ENCODE data around the gene KLK15.
A peak's percentile ranks its signal among the peaks of the same experiment; 100 is the strongest.

KLK15 gene

DNA sequence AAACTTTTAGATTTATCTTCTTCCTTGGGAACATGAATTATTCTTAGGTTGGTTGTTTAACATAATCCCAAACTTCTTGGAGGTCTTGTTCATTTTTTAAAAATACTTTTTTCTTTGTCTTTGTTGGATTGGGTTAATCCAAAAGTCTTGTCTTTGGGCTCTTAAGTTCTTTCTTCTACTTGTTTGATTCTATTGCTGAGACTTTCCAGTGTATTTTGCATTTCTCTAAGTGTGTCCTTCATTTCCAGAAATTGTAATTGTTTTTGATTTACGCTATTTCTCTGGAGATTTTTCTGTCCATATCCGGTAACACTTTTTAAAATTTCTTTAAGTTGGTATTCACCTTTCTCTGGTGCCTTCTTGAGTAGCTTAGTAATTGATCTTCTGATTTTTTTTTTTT, 9.8 kb upstream of the KLK15 start:
- DNase-seq: no peak

DNA sequence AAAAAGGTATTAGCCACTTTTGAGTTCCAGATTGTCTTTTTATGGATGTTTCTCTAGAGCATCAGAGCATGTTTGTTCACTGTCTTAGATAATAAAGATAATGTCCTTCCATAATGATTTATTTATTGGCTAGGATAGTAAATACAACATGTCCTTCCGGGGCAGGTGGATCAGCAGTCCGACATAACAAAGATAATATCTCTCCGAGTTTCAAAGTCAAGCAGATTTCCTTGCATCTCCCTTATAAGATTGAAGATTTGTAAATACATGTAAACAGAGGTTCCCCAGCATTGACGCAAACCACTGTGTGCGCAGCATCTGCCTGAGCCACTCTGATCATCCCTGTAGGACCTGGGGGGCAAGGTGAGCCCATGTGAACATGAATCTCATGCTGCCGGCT, 8.8 kb upstream of the KLK15 start:
- DNase-seq: no peak

GRCh38 chr19:50839712-50840655, 6.6 kb upstream of the KLK15 start:
- no peak for DNase-seq

GRCh38 chr19:50838239-50838638, 4.9 kb upstream of the KLK15 start:
- peak; percentile 49 for DNase-seq

- no peak for DNase-seq
Measured at GRCh38 chr19:50837300-50837699, 3.9 kb upstream of the KLK15 start.

DNA sequence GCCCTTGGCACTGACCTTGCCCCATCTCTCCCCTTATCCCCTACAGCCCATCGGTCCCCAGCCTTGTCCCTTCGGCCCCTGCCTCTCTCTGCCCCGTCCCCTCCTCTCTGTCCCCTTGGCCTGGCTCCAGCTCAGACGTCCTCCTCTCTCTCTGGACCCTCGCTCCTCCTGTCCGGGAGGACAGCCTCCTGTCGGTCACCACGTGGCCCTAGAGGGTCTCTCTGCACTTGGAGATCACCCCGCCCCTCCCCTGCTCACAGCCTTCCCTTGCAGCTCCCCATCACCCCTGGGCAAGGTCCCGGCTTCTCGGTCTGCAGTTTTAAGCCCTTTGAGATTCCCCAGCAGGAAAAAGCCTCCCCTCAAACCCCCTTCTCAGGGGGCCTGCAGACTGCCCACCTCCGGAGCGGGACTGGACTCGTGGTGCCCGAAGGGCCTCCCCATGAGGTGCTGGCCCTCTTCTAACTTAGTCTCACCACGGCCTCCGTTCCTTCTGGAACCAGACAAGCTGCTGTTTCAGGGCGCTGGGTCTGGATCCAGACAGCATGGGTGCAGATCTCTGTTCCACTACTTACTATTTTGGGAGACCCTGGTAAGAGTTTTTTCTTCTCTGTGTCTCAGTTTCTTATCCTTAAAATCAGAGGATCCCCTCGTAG, 3.3 kb upstream of the KLK15 start:
- DNase-seq: no peak

DNA sequence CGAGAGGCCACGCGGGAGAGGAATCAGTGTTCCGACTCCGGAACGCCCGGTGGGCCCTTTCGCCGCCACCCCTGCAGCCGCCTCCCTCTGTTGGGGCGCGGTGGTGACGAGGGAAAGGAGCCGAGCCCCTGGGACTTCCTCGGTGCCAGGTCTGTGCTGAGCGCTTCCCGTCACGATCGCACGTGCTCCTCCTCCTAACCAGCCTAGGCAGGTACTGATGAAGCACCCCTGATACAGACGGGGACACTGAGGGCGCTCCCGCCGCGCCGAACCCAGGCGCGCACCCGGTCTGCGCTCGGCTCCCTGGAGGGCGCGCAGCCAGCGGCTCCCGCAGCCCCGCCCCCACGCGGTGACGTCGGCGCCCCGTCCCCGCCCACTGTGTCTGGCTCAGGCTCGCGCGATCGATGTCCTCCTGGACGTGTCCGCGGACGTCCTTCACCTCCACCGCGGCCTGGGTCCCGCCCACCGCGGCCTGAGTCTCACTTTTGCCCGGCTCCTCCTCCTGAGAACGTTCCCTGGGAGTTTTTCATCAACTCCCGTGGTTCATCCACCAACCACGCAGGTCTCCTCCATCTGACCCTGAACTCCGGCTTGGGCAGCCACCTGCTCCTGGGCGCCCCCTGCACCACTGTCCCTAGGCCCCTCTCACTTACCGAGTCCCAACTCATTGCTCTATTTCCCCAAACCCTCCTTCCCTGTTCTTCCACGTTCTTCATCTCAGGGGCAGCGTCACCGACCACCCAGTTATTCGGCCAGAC, 2.6 kb upstream of the KLK15 start:
- DNase-seq: peak; percentile 59

DNA sequence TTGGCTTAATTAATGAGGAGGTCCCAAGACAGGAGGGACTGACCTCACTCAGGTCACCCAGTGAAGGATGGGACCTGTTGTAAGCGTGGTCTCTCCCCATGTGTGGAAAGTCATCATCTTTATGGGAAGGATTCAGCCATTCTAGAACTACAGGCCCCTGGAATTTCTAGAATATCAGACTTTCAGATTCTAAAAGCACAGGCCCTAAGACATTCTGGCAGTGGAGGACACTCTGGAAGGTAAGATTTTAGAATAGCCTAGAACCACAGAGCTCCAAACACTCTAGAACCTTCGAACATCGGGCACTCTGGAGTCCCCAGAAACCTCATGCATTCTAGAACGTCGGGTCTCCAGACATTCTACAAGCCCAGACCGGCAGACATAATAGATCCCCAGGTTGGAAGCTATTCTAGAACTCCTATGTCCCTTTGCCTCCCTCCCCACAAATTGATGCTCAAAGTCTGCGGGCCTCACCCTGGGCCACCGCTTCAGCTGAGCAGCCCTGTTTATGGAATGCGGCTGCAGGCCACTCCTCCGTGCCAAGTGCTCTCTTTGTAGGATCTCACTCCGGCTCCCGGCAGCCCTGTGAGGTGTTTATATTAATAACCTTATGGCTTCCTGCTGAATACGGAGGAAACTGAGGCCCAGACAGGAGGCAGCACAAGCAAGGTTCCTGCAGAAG, 1.9 kb upstream of the KLK15 start:
- no peak for DNase-seq

GRCh38 chr19:50833802-50834167, 411 bp upstream of the KLK15 start:
- DNase-seq: no peak

DNA sequence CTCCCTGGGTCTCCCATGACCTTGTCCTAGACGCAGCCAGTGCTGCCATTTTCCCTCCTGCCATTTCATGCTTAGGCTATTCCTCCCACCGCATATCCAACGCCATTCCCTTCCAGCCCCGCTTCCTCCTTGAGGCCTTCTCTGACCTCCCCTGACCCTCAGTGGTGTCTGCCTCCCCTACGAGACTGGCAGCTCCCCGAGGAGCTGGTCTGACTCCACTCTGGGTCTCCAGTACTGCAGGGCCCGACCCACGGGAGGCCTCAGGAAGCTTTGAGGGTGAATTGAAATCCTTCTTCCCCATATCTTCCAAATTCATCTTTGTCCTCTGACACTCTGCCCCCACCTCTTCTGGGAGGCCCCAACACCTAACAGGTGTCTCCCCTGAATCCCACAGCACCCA, 708 bp downstream of the KLK15 start:
- no peak for DNase-seq

DNA sequence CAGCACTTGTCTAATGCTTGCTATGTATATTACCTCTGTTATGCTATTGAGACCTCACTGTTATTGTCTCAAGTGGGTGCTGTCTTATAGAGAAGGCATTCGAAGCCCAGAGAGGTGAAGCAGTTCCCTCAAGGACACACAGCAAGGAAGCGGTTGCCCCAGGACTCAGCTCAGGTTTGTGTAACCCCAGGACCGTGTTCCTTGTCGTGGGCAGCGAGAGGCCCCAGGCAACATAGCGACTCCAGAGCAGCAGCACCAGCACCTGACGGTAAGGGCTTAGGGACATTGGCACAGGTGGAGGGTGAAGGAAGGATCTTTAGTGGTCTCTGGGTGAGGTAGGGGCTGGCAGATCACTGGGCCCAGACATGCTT, 2.4 kb downstream of the KLK15 start:
- no peak for DNase-seq

DNA sequence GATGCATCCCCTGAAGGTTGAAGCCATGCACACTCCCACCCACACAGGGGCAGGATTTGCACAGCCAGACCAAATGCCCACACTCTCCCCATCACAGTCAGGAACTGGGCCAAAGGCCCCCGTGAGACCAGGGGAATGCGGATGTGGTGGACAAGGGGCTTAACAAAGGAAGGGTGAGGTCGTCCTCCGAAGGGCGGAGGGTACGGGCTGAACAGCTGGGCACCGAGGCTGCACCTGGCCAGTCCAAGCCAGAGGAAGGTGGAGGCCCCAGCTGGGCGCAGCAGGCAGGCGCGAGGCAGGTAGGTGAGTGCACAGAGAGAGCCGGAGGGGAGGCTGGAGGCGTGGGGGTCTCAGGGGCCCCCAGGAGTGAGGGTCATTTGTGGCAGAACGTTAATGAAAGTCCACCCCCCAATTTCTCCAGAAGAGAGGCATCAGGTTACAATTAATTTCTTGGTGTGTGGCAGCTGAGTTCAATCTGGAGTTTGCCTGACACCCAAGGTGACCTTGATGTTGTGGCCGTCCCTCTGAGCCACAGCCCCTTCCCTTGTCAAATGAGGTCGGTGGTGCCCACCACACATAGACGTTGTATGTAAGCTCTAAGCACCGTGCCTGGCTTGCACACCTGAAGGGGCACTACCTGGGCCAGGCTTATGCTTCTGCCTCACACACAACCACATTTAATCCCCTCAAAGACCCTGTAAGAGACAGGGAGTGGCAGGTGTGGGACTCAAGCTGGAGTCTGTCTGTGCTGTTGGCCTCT, 2.9 kb downstream of the KLK15 start:
- no peak for DNase-seq

- DNase-seq: no peak
Measured at GRCh38 chr19:50829801-50830200, 3.6 kb downstream of the KLK15 start.

GRCh38 chr19:50827476-50827875, 5.9 kb downstream of the KLK15 start:
- no peak for DNase-seq

GRCh38 chr19:50826492-50827240, 6.7 kb downstream of the KLK15 start:
- no peak for DNase-seq

DNA sequence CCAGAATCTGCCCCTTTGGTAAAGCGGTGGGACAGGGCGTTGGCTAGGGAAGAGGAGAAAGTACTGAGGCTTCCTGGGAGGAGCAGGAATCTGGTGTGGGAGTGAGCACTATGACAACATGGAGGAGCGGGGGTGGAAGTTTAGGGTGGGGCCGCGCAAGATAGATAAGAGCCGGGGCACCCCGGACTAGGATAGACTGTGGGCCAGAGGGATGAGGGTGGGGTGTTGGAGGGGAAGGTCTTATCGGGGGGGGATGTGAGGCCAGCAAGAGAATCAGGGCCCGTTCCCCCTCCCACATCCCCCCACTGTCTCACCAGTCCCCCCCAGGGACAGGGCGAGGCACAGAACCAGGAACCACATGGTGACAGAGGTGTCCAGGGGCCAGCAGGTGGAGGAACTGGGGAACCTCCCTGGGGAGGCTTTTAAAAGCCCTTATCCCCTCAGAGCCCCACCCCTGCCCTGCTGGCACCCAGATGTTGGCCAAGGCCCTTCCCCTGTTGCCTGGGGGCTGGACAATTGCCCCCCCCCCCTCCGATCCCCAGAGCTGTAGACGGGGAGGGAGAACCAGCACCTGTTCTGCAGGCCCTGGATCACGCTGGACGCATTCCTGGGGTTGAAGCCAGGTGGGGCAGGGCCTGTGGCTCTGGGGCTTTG, 9.9 kb downstream of the KLK15 start, which contains the start of gene KLK1:
Gene KLK1, minus strand, starts transcription at position 399 of the 654 bp plus-strand sequence. Its CDS starts 39 bp downstream, at position 360.
- DNase-seq: no peak

DNA sequence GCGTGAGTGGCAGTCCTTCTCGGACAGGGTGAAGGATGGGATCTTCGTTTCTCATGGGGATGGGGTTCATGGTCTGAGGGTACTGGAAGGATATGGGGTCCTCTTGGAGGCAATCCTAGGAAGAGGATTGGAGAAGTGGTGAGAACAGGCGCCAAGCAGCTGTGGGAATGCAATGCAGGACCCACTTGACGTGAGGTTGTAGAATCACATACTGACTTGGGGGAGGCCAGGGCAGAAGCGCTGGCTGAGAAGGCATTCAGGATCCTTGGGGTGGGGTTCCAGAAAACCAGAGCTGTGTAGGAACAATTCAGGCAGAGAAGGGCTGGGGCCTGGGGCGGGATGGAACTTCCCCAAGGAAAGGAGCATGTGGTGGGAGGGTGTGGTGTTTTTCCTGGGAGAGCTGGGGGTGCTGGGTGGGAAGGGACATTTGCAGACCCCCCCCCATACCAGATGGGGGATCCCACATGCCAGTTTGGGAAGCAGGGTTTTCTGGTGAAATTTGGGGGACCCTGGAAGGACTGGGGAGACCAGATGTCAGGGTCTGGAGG, 10.6 kb downstream of the KLK15 start:
- no peak for DNase-seq

DNA sequence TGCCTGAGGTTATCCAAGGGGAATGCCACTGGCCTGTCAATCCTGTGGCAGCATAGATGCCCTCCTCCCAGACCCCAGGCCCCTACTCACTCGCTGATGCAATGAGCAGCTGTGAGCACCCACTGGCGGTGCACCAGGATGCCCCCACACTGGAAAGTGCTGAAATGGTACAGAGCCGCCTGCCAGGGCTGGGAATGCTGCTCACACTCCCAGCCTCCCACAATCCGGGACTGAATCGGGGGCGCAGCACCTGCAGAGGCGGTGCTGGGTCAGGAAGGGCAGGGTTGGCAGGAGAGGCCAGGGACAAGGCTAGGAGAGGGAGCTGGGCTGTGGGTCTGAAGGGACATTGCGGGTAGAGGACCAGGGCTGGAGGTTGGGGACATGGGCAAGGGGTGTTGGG, 11.8 kb downstream of the KLK15 start:
- no peak for DNase-seq

- DNase-seq: no peak
Measured at GRCh38 chr19:50821248-50821612, 12.1 kb downstream of the KLK15 start.

- peak; percentile 40 for DNase-seq
Measured at GRCh38 chr19:50820549-50821247, 12.7 kb downstream of the KLK15 start.
